BLaER1 (cell line): ENCODE measurements around the gene SLC35F3.
"Not testable (repeated sequence)": the region's sequence is repeated elsewhere in the genome, so short reads cannot be mapped to it uniquely, and the experiment has no call there.

ENCODE experiments used
- H3K27ac ChIP-seq: shearing (Covaris generic); formaldehyde crosslinking; 2 replicates; pipeline ENCODE4 v1.8.1; 2022
- H3K27me3 ChIP-seq: shearing (Covaris generic); formaldehyde crosslinking; 2 replicates; pipeline ENCODE4 v1.8.1; 2022
- H3K36me3 ChIP-seq: shearing (Covaris generic); formaldehyde crosslinking; 2 replicates; pipeline ENCODE4 v1.8.1; 2022
- H3K4me1 ChIP-seq: shearing (Covaris generic); formaldehyde crosslinking; 2 replicates; pipeline ENCODE4 v1.8.1; 2022
- H3K4me2 ChIP-seq: shearing (Covaris generic); formaldehyde crosslinking; 2 replicates; pipeline ENCODE4 v1.8.1; 2022
- H3K4me3 ChIP-seq: shearing (Covaris generic); formaldehyde crosslinking; 2 replicates; pipeline ENCODE4 v1.8.1; 2022
- H3K9ac ChIP-seq: shearing (Covaris generic); formaldehyde crosslinking; 2 replicates; pipeline ENCODE4 v1.8.1; 2022
- H3K9me3 ChIP-seq: shearing (Covaris generic); formaldehyde crosslinking; 2 replicates; pipeline ENCODE4 v1.8.1; 2022
- H4K20me1 ChIP-seq: shearing (Covaris generic); formaldehyde crosslinking; 2 replicates; pipeline ENCODE4 v1.8.1; 2022
- Cebpa-rat ChIP-seq: shearing (Covaris generic); IDR thresholded peaks from 2 replicates; pipeline ENCODE4 v1.8.1; 2022

Gene SLC35F3

GRCh38 chr1:234186037-234186688, 281.7 kb downstream of the SLC35F3 start:
- Histone ChIP-seq H3K4me1 (peaks cover 28% of the 10 kb centered on the region), H3K27ac (no peak overlapping the region), H4K20me1 (no peaks in the 10 kb centered on the region), H3K4me3 (no peak overlapping the region), H3K27me3 (no peaks in the 10 kb centered on the region), H3K4me2 (no peak overlapping the region), H3K36me3 (no peaks in the 10 kb centered on the region), H3K9ac (no peak overlapping the region), H3K9me3 (peaks cover 16% of the 10 kb centered on the region)
- no peak for TF ChIP-seq Cebpa-rat

- Histone ChIP-seq H3K4me2 (peak overlapping the region; percentile 79), H3K27ac (peak overlapping the region; percentile 78), H4K20me1 (no peaks in the 10 kb centered on the region), H3K9ac (peak overlapping the region; percentile 57; the same call in 1 of the 2 replicates), H3K27me3 (no peaks in the 10 kb centered on the region), H3K4me1 (peaks cover 28% of the 10 kb centered on the region), H3K9me3 (peaks cover 25% of the 10 kb centered on the region), H3K36me3 (no peaks in the 10 kb centered on the region), H3K4me3 (peak overlapping the region; percentile 40; the same call in 1 of the 2 replicates)
- no peak for TF ChIP-seq Cebpa-rat
Observed at GRCh38 chr1:234188454-234188792, 283.9 kb downstream of the SLC35F3 start.

GRCh38 chr1:234197839-234198238, 293.4 kb downstream of the SLC35F3 start:
- no peaks in the 10 kb centered on the region for H4K20me1 ChIP-seq
- no peak overlapping the region for H3K4me3 ChIP-seq
- no peak overlapping the region for H3K4me2 ChIP-seq
- peaks cover 8% of the 10 kb centered on the region for H3K9me3 ChIP-seq
- no peaks in the 10 kb centered on the region for H3K36me3 ChIP-seq
- H3K4me1 ChIP-seq = no peaks in the 10 kb centered on the region
- no peak overlapping the region for H3K9ac ChIP-seq
- no peak overlapping the region for H3K27ac ChIP-seq
- H3K27me3 ChIP-seq = no peaks in the 10 kb centered on the region
- no peak for TF ChIP-seq Cebpa-rat

GRCh38 chr1:234199476-234200127, 295.1 kb downstream of the SLC35F3 start:
- Histone ChIP-seq H4K20me1 (no peaks in the 10 kb centered on the region), H3K36me3 (no peaks in the 10 kb centered on the region), H3K9ac (no peak overlapping the region), H3K27ac (no peak overlapping the region), H3K4me1 (no peaks in the 10 kb centered on the region), H3K9me3 (peaks cover 4% of the 10 kb centered on the region; the same call in 1 of the 2 replicates), H3K27me3 (no peaks in the 10 kb centered on the region), H3K4me2 (no peak overlapping the region), H3K4me3 (no peak overlapping the region)
- no peak for TF ChIP-seq Cebpa-rat

GRCh38 chr1:234200566-234200965, 296.1 kb downstream of the SLC35F3 start:
- Histone ChIP-seq H4K20me1 (no peaks in the 10 kb centered on the region), H3K36me3 (no peaks in the 10 kb centered on the region), H3K27ac (no peak overlapping the region), H3K4me1 (no peaks in the 10 kb centered on the region), H3K9ac (no peak overlapping the region), H3K27me3 (no peaks in the 10 kb centered on the region), H3K9me3 (peaks cover 4% of the 10 kb centered on the region; the same call in 1 of the 2 replicates), H3K4me2 (no peak overlapping the region), H3K4me3 (no peak overlapping the region)
- no peak for TF ChIP-seq Cebpa-rat

- Histone ChIP-seq H3K36me3 (no peaks in the 10 kb centered on the region), H3K4me3 (no peak overlapping the region), H3K27ac (no peak overlapping the region), H3K27me3 (no peaks in the 10 kb centered on the region), H4K20me1 (no peaks in the 10 kb centered on the region), H3K9ac (no peak overlapping the region), H3K4me2 (no peak overlapping the region), H3K9me3 (peaks cover 4% of the 10 kb centered on the region; the same call in 1 of the 2 replicates), H3K4me1 (no peaks in the 10 kb centered on the region)
- no peak for TF ChIP-seq Cebpa-rat
Observed at GRCh38 chr1:234201600-234201999, 297.1 kb downstream of the SLC35F3 start.

GRCh38 chr1:234205966-234206365, 301.5 kb downstream of the SLC35F3 start:
- Histone ChIP-seq H3K9me3 (peaks cover 3% of the 10 kb centered on the region; the same call in 1 of the 2 replicates), H3K36me3 (no peaks in the 10 kb centered on the region), H3K4me3 (no peak overlapping the region), H3K4me2 (no peak overlapping the region), H4K20me1 (no peaks in the 10 kb centered on the region), H3K27me3 (no peaks in the 10 kb centered on the region), H3K9ac (no peak overlapping the region), H3K4me1 (no peaks in the 10 kb centered on the region), H3K27ac (no peak overlapping the region)
- no peak for TF ChIP-seq Cebpa-rat

- Histone ChIP-seq H3K4me1 (no peaks in the 10 kb centered on the region), H3K9me3 (peaks cover 10% of the 10 kb centered on the region; the same call in 1 of the 2 replicates)
- TF ChIP-seq Cebpa-rat = no peak
Observed at GRCh38 chr1:234206651-234207284, 302.3 kb downstream of the SLC35F3 start.

GRCh38 chr1:234208351-234208750, 303.9 kb downstream of the SLC35F3 start:
- peaks cover 2% of the 10 kb centered on the region; the same call in 1 of the 2 replicates for H3K4me1 ChIP-seq
- no peak overlapping the region for H3K27ac ChIP-seq
- TF ChIP-seq Cebpa-rat = no peak
- H3K9me3 ChIP-seq = peaks cover 13% of the 10 kb centered on the region; the same call in 1 of the 2 replicates
- peaks cover 7% of the 10 kb centered on the region for H3K27me3 ChIP-seq
- H3K36me3 ChIP-seq = no peaks in the 10 kb centered on the region
- H4K20me1 ChIP-seq = no peaks in the 10 kb centered on the region
- H3K9ac ChIP-seq = no peak overlapping the region
- no peak overlapping the region for H3K4me3 ChIP-seq
- H3K4me2 ChIP-seq = no peak overlapping the region

More at GRCh38 chr1:234206651-234207284, 302.3 kb downstream of the SLC35F3 start:
- Histone ChIP-seq H3K27me3 (no peaks in the 10 kb centered on the region), H3K27ac (no peak overlapping the region), H4K20me1 (no peaks in the 10 kb centered on the region), H3K9ac (no peak overlapping the region), H3K36me3 (no peaks in the 10 kb centered on the region), H3K4me3 (no peak overlapping the region), H3K4me2 (no peak overlapping the region)

- Histone ChIP-seq H3K4me2 (no peak overlapping the region), H3K4me3 (no peak overlapping the region), H3K27me3 (peaks cover 12% of the 10 kb centered on the region), H4K20me1 (no peaks in the 10 kb centered on the region), H3K9ac (no peak overlapping the region), H3K36me3 (no peaks in the 10 kb centered on the region), H3K27ac (no peak overlapping the region), H3K9me3 (peaks cover 13% of the 10 kb centered on the region; the same call in 1 of the 2 replicates), H3K4me1 (peaks cover 7% of the 10 kb centered on the region)
- TF ChIP-seq Cebpa-rat = no peak
Observed at GRCh38 chr1:234208791-234209190, 304.3 kb downstream of the SLC35F3 start.

- not testable (repeated sequence) for H3K4me3 ChIP-seq, H4K20me1 ChIP-seq, H3K4me2 ChIP-seq, H3K27ac ChIP-seq, H3K36me3 ChIP-seq, H3K9ac ChIP-seq
- Histone ChIP-seq H3K4me1 (peaks cover 22% of the 10 kb centered on the region), H3K27me3 (peaks cover 28% of the 10 kb centered on the region), H3K9me3 (peaks cover 13% of the 10 kb centered on the region; the same call in 1 of the 2 replicates)
Observed at GRCh38 chr1:234210429-234210828, 306.0 kb downstream of the SLC35F3 start.

GRCh38 chr1:234211855-234212254, 307.4 kb downstream of the SLC35F3 start:
- H3K27me3 ChIP-seq = peaks cover 42% of the 10 kb centered on the region
- not testable (repeated sequence) for H3K27ac ChIP-seq, H3K36me3 ChIP-seq, H3K4me3 ChIP-seq, H3K4me2 ChIP-seq, H3K9ac ChIP-seq, H4K20me1 ChIP-seq
- H3K9me3 ChIP-seq = peaks cover 13% of the 10 kb centered on the region; the same call in 1 of the 2 replicates
- H3K4me1 ChIP-seq = peaks cover 34% of the 10 kb centered on the region
